ENCODE results near the gene KPNA4.

GRCh38 chr3:160611141-160611540 lies 45.8 kb upstream of the KPNA4 start:
- TF ChIP-seq, protein P1, sequence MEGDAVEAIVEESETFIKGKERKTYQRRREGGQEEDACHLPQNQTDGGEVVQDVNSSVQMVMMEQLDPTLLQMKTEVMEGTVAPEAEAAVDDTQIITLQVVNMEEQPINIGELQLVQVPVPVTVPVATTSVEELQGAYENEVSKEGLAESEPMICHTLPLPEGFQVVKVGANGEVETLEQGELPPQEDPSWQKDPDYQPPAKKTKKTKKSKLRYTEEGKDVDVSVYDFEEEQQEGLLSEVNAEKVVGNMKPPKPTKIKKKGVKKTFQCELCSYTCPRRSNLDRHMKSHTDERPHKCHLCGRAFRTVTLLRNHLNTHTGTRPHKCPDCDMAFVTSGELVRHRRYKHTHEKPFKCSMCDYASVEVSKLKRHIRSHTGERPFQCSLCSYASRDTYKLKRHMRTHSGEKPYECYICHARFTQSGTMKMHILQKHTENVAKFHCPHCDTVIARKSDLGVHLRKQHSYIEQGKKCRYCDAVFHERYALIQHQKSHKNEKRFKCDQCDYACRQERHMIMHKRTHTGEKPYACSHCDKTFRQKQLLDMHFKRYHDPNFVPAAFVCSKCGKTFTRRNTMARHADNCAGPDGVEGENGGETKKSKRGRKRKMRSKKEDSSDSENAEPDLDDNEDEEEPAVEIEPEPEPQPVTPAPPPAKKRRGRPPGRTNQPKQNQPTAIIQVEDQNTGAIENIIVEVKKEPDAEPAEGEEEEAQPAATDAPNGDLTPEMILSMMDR (IDR thresholded peaks at IDR 0.05; ENCODE audit: extremely low read depth in 1 of 2, insufficient read depth in 1 of 2, low read depth in 1 of 2, low read length in 2 of 2): no peak
- TF ChIP-seq POLR2AphosphoS5 (IDR thresholded peaks at IDR 0.05; ENCODE audit: insufficient read depth, low read depth, low read length) (no peak), POLR2A (IDR thresholded peaks at IDR 0.05; ENCODE audit: low read depth, low read length) (no peak)
